Liver (tissue), 9 donors: Measurements from ENCODE around the gene DZIP1. TPM values are rescaled to one million over a fixed set of nuclear protein-coding genes. Genes with fewer than 3 reads are reported as not detected.

Experiments
- DNase-seq: peaks from one replicate; pipeline ENCODE4 v3.0.0-alpha.2; 2017; ENCODE audit warnings: low spot score
- H3K27ac ChIP-seq, 2 donors: one replicate each; pipeline ENCODE4 v1.7.0; 2013; ENCODE audit warnings: inconsistent platforms in 2 of 2, low read length in 2 of 2, control low read depth in 1 of 2, low read depth in 1 of 2, mild to moderate bottlenecking in 1 of 2
- H3K27me3 ChIP-seq, 4 donors: one replicate each; pipeline versions ENCODE4 v1.6.1 to v1.7.0; 2013; ENCODE audit warnings: low read length in 3 of 4, inconsistent platforms in 1 of 4, mild to moderate bottlenecking in 1 of 4, moderate library complexity in 1 of 4; ENCODE audit not compliant: control insufficient read depth in 4 of 4, insufficient read depth in 4 of 4
- H3K36me3 ChIP-seq, 4 donors: one replicate each; pipeline versions ENCODE4 v1.6.1 to v1.7.0; 2013; ENCODE audit warnings: low read length in 3 of 4, mild to moderate bottlenecking in 3 of 4, low read depth in 1 of 4, moderate library complexity in 1 of 4; ENCODE audit not compliant: control insufficient read depth in 4 of 4, insufficient read depth in 3 of 4
- H3K4me1 ChIP-seq, 4 donors: one replicate each; pipeline versions ENCODE4 v1.6.1 to v1.7.0; 2013; ENCODE audit warnings: low read length in 3 of 4, mild to moderate bottlenecking in 3 of 4, moderate library complexity in 1 of 4; ENCODE audit not compliant: control insufficient read depth in 4 of 4, insufficient read depth in 4 of 4
- H3K4me3 ChIP-seq, 3 donors: one replicate each; pipeline versions ENCODE4 v1.6.1 to v1.7.0; 2013; ENCODE audit warnings: low read length in 3 of 3, control low read depth in 1 of 3, low read depth in 1 of 3, mild to moderate bottlenecking in 1 of 3
- H3K9ac ChIP-seq, 2 donors: one replicate each; pipeline ENCODE4 v1.7.0; 2013; ENCODE audit warnings: low read length in 2 of 2, mild to moderate bottlenecking in 2 of 2, moderate library complexity in 2 of 2, control low read depth in 1 of 2, low read depth in 1 of 2
- H3K9me3 ChIP-seq, 4 donors: one replicate each; pipeline versions ENCODE4 v1.6.1 to v1.7.0; 2013; ENCODE audit warnings: low read length in 3 of 4; ENCODE audit not compliant: control insufficient read depth in 4 of 4
- EGR1 ChIP-seq, 2 donors: IDR thresholded peaks; 2 replicates each; pipeline ENCODE4 v1.6.1; 2016 to 2018; ENCODE audit warnings: antibody characterized with exemption in 2 of 2, low read depth in 2 of 2
- FOXA1 ChIP-seq: IDR thresholded peaks from 2 replicates; pipeline ENCODE4 v1.6.1; 2016; ENCODE audit warnings: antibody characterized with exemption
- FOXA2 ChIP-seq: IDR thresholded peaks from 2 replicates; pipeline ENCODE4 v1.6.1; 2016; ENCODE audit warnings: antibody characterized with exemption
- GABPA ChIP-seq, 2 donors: IDR thresholded peaks in 1 of 2; conservative IDR thresholded peaks in 1 of 2; 2 replicates each; pipeline ENCODE4 v1.6.1; 2016; ENCODE audit warnings: antibody characterized with exemption in 2 of 2, mild to moderate bottlenecking in 1 of 2, moderate library complexity in 1 of 2
- HNF4A ChIP-seq, 2 donors: conservative IDR thresholded peaks; 2 replicates each; pipeline ENCODE4 v1.6.1; 2016; ENCODE audit warnings: antibody characterized with exemption in 2 of 2, mild to moderate bottlenecking in 2 of 2
- HNF4G ChIP-seq: IDR thresholded peaks from 2 replicates; pipeline ENCODE4 v1.6.1; 2016; ENCODE audit warnings: antibody characterized with exemption
- JUND ChIP-seq, 2 donors: IDR thresholded peaks; 2 replicates each; pipeline ENCODE4 v1.6.1; 2016; ENCODE audit warnings: antibody characterized with exemption in 2 of 2
- NR2F2 ChIP-seq: IDR thresholded peaks from 2 replicates; pipeline ENCODE4 v1.6.1; 2016; ENCODE audit warnings: antibody characterized with exemption
- RXRA ChIP-seq, 2 donors: IDR thresholded peaks; 2 replicates each; pipeline ENCODE4 v1.6.1; 2017 to 2018; ENCODE audit warnings: antibody characterized with exemption in 2 of 2, mild to moderate bottlenecking in 1 of 2
- SP1 ChIP-seq: IDR thresholded peaks from 2 replicates; pipeline ENCODE4 v1.6.1; 2018; ENCODE audit warnings: antibody characterized with exemption, mild to moderate bottlenecking
- TAF1 ChIP-seq: conservative IDR thresholded peaks from 2 replicates; pipeline ENCODE4 v1.6.1; 2016; ENCODE audit warnings: antibody characterized with exemption, mild to moderate bottlenecking
- YY1 ChIP-seq: IDR thresholded peaks from 2 replicates; pipeline ENCODE4 v1.6.1; 2016; ENCODE audit warnings: antibody characterized with exemption, mild to moderate bottlenecking
- WGBS: extraction: QIAGEN DNeasy Blood & Tissue Kit; methylation state at CpG from one replicate; pipeline ENCODE4 v1.1.7; 2013; 5-methylcytosine and 5-hydroxymethylcytosine counted together
- polyA plus RNA-seq, 2 donors: library from polyadenylated mRNA; stranded (reverse) in 1 of 2; unstranded in 1 of 2; fragments of 200-250 nt in 1 of 2; fragments of >200 nt in 1 of 2; fragmentation: Nextera tagmentation in 1 of 2; extraction: Ambion mirVana in 1 of 2; gene quantifications; one replicate each; pipeline versions ENCODE4 v1.2.1 to v1.2.3, GENCODE V29; 2013 to 2015
- total RNA-seq, 2 donors: library from RNA; depleted of rRNA; stranded (reverse); fragments of >200 nt; gene quantifications; one replicate each; pipeline ENCODE4 v1.2.3, GENCODE V29; 2014
- TF ChIP-seq, protein P1 (sequence below): IDR thresholded peaks from 2 replicates; pipeline ENCODE4 v1.6.1; 2016; ENCODE audit warnings: antibody characterized with exemption, mild to moderate bottlenecking
- TF ChIP-seq, protein P2 (sequence below): fragments of 150-350 bp; IDR thresholded peaks from 2 replicates; pipeline ENCODE4 v1.5.1; 2017; ENCODE audit warnings: improper control_type of control experiment, low read depth, low read length; ENCODE audit not compliant: missing input control
- TF ChIP-seq, protein P3 (sequence below): IDR thresholded peaks from 2 replicates; pipeline ENCODE4 v1.6.1; 2016; ENCODE audit warnings: antibody characterized with exemption
- TF ChIP-seq, protein P4 (sequence below): IDR thresholded peaks from 2 replicates; pipeline ENCODE4 v1.6.1; 2016; ENCODE audit warnings: antibody characterized with exemption
- donor health status: healthy.
- donor health status: healthy.
- donor health status: healthy.
- donor health status: healthy.
- donor health status: healthy.

DZIP1 gene
- total and polyA plus RNA-seq, 4 donors, result 0.46 to 2.0 (median 1.3) TPM

DNA sequence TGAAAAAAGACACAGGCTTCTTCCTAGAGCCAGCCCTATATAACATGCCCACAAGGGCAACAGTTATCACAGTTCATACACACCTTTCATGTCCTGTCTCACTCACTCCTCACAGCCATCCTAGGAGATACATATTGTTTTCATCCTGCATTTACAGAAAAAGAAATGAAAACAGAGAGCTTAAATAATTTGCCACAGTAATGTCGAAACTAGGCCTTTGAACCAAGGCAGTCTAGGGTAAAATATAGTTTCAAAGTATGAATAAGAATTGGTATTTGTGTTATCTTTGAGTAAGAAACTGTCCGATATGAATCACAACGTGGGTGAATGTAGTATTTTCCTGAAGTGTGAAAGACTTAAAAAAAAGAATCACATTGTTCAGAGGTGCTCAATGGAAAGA, 65.2 kb downstream of the DZIP1 start:
- TF ChIP-seq NR2F2 (no peak), JUND (IDR thresholded peaks at IDR 0.05) (no peak), RXRA (IDR thresholded peaks at IDR 0.05) (no peak), HNF4G (no peak), EGR1 (IDR thresholded peaks at IDR 0.05; ENCODE audit: low read depth in 2 of 2) (no peak), HNF4A (conservative IDR thresholded peaks at IDR 0.05) (no peak), YY1 (no peak), FOXA1 (no peak), SP1 (no peak), GABPA (IDR thresholded peaks at IDR 0.05 in 1 of 2, conservative IDR thresholded peaks at IDR 0.05 in 1 of 2) (no peak), FOXA2 (no peak), TAF1 (no peak)
- TF ChIP-seq, protein P1, sequence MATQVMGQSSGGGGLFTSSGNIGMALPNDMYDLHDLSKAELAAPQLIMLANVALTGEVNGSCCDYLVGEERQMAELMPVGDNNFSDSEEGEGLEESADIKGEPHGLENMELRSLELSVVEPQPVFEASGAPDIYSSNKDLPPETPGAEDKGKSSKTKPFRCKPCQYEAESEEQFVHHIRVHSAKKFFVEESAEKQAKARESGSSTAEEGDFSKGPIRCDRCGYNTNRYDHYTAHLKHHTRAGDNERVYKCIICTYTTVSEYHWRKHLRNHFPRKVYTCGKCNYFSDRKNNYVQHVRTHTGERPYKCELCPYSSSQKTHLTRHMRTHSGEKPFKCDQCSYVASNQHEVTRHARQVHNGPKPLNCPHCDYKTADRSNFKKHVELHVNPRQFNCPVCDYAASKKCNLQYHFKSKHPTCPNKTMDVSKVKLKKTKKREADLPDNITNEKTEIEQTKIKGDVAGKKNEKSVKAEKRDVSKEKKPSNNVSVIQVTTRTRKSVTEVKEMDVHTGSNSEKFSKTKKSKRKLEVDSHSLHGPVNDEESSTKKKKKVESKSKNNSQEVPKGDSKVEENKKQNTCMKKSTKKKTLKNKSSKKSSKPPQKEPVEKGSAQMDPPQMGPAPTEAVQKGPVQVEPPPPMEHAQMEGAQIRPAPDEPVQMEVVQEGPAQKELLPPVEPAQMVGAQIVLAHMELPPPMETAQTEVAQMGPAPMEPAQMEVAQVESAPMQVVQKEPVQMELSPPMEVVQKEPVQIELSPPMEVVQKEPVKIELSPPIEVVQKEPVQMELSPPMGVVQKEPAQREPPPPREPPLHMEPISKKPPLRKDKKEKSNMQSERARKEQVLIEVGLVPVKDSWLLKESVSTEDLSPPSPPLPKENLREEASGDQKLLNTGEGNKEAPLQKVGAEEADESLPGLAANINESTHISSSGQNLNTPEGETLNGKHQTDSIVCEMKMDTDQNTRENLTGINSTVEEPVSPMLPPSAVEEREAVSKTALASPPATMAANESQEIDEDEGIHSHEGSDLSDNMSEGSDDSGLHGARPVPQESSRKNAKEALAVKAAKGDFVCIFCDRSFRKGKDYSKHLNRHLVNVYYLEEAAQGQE, result no peak
- TF ChIP-seq, protein P2, sequence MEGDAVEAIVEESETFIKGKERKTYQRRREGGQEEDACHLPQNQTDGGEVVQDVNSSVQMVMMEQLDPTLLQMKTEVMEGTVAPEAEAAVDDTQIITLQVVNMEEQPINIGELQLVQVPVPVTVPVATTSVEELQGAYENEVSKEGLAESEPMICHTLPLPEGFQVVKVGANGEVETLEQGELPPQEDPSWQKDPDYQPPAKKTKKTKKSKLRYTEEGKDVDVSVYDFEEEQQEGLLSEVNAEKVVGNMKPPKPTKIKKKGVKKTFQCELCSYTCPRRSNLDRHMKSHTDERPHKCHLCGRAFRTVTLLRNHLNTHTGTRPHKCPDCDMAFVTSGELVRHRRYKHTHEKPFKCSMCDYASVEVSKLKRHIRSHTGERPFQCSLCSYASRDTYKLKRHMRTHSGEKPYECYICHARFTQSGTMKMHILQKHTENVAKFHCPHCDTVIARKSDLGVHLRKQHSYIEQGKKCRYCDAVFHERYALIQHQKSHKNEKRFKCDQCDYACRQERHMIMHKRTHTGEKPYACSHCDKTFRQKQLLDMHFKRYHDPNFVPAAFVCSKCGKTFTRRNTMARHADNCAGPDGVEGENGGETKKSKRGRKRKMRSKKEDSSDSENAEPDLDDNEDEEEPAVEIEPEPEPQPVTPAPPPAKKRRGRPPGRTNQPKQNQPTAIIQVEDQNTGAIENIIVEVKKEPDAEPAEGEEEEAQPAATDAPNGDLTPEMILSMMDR, result no peak
- TF ChIP-seq, protein P3, sequence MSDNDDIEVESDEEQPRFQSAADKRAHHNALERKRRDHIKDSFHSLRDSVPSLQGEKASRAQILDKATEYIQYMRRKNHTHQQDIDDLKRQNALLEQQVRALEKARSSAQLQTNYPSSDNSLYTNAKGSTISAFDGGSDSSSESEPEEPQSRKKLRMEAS, result no peak
- TF ChIP-seq, protein P4, sequence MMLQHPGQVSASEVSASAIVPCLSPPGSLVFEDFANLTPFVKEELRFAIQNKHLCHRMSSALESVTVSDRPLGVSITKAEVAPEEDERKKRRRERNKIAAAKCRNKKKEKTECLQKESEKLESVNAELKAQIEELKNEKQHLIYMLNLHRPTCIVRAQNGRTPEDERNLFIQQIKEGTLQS, result no peak
- H3K36me3 ChIP-seq, result no peaks in the 10 kb centered on the region
- no peaks in the 10 kb centered on the region for H3K27me3 ChIP-seq
- no peak overlapping the region for H3K4me3 ChIP-seq
- H3K27ac ChIP-seq, result no peak overlapping the region
- H3K4me1 ChIP-seq, result no peaks in the 10 kb centered on the region
- no peak overlapping the region for H3K9ac ChIP-seq
- 89% methylated on average over 3 of the region's 3 CpGs for WGBS
- H3K9me3 ChIP-seq, result no peaks in the 10 kb centered on the region
- DNase-seq, result no peak

DNA sequence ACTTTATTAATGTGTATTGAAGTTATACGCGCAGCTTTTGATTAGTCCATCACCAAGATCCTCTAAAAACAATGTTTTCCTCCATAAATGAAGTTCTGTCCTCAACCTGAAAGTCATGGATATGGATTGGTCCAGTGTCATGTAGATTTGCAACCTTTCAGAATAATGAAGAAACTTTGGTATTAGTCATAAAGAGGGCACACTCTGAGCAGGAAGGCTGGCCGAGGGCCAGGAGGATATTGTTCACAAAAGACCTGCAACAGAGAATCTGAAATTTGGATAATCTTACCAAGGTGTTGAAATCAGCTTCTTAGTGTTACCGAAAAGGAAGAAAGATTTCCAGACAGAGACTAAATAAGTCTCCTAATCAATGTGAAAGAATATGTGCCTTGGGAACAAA, 71.3 kb downstream of the DZIP1 start:
- no peak overlapping the region for H3K27ac ChIP-seq
- no peak overlapping the region for H3K4me3 ChIP-seq
- H3K9ac ChIP-seq, result no peak overlapping the region
- WGBS, result 91% methylated on average over 4 of the region's 4 CpGs
- no peak for DNase-seq
- no peaks in the 10 kb centered on the region for H3K9me3 ChIP-seq
- TF ChIP-seq FOXA2 (no peak), EGR1 (IDR thresholded peaks at IDR 0.05; ENCODE audit: low read depth in 2 of 2) (no peak), FOXA1 (no peak)
- TF ChIP-seq, protein P4, result no peak
- H3K27me3 ChIP-seq, result no peaks in the 10 kb centered on the region
- no peaks in the 10 kb centered on the region for H3K4me1 ChIP-seq
- H3K36me3 ChIP-seq, result no peaks in the 10 kb centered on the region
